T-helper 2 cell treated with Interferon-gamma antibody and Interleukin-4, amounts not matched to agents 100 ng/mL and 5 ng/mL, for 36 hours (primary cell): ENCODE data around the gene CABCOCO1. TPM values are rescaled to one million over a fixed set of nuclear protein-coding genes. Genes with fewer than 3 reads are reported as not detected.
"Not testable (repeated sequence)": the region's sequence is repeated elsewhere in the genome, so short reads cannot be mapped to it uniquely, and the experiment has no call there.

ENCODE experiments used
- intact Hi-C: fragments of 100-400 bp; cut with micrococcal nuclease; formaldehyde crosslinking; loops from one replicate; pipeline ENCODE4 v1.15.1; 2023
- total RNA-seq: library from RNA; stranded (reverse); gene quantifications from 2 replicates; pipeline ENCODE4 v1.2.3, GENCODE V29; 2022

The CABCOCO1 gene
- total RNA-seq, 1 donor from 2014 or later, result not detected

GRCh38 chr10:61712105-61712504 is 49.4 kb downstream of the CABCOCO1 start:
- intact Hi-C loops, result not testable (repeated sequence)

- intact Hi-C loops, result not testable (repeated sequence)
These were observed 56.7 kb downstream of the CABCOCO1 start for GRCh38 chr10:61719475-61719874.

- intact Hi-C loops, result no loop called here
These were observed 57.2 kb downstream of the CABCOCO1 start for GRCh38 chr10:61719906-61720305.

DNA sequence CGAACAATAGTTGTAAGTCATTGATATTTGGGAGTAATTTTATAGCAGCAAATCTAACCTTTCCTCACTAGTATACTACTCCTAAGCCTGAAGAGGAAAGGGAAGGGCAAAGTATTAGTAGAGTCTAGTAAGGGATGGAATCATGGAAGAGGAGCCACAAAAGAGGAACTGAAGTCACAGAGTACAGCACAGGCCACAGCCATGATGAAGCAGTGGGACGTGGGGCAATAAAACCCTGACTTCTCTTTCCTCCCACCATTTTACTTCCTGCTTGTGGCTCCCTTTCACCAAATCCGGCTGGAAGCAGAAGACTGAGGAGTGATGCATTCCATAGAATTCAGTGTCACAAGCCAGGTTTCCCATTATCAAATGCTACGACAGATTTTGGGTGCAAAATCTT is 58.7 kb downstream of the CABCOCO1 start:
- intact Hi-C loops, result no loop called here

DNA sequence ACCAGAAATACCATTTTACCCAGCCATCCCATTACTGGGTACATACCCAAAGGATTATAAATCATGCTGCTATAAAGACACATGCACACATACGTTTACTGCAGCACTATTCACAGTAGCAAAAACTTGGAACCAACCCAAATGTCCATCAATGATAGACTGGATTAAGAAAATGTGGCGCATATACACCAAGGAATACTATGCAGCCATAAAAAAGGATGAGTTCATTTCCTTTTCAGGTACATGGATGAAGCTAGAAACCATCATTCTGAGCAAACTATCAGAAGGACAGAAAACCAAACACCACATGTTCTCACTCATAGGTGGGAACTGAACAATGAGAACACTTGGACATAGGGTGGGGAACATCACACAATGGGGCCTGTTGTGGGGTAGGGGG is 62.5 kb downstream of the CABCOCO1 start:
- intact Hi-C loops, result not testable (repeated sequence)

GRCh38 chr10:61729596-61729995 is 66.9 kb downstream of the CABCOCO1 start:
- intact Hi-C loops, result no loop called here

DNA sequence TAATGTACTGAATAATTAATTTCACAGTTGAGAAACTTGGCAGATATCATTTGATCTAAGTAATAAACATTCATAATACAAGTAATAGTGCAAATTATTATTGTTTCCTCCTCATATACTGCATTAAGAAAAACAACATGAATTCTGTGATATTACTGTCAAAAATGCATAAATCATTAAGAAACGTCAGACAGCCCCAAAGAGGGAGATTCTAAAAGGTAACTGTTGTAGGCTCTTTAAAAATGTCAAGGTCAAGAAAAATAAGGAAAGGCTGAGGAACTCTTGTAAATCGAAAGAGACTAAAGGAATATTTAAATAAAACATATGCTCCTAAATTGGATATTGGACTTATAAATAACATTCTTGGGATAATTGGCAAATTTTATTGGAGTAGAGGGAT is 67.9 kb downstream of the CABCOCO1 start:
- intact Hi-C loops, result loop anchor here (5.0 to 10.0 kb wide), 2 partner anchors 107 to 916 kb away; no protein-coding TSS in a partner anchor

GRCh38 chr10:61731638-61732037 is 68.9 kb downstream of the CABCOCO1 start:
- intact Hi-C loops, result loop anchor here (5.0 to 10.0 kb wide), 2 partner anchors 106 to 917 kb away; no protein-coding TSS in a partner anchor

DNA sequence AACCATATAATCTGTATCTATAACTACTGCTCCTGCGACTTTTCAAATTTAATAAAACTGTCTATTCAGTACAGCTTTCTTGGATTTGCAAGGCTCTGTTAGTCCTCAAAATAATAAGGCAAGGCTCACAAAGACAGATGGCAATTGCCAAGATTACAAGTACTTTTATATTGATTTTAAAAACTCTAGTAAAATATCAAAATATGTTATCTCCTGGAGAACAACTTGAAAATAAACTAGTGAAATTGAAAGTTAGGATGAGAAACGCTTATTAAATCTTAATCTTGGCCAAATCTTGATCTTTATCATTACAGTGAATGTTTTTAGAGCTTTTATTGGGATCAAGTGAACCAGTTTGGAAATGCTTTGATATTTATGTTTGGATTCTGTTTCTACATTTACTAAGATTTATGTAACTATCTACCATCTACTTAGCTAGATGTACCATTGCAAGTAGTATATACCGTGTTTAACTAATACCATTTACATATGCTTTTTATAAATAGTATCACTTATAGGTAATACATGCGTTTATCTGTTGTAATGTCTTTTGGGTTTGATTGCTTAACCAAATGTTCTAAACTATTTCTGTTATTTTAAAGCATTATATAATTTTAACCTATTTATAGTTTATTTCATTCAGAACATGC is 70.0 kb downstream of the CABCOCO1 start:
- intact Hi-C loops, result loop anchor here (1.0 to 10.0 kb wide), 3 partner anchors 105 to 918 kb away; no protein-coding TSS in a partner anchor

DNA sequence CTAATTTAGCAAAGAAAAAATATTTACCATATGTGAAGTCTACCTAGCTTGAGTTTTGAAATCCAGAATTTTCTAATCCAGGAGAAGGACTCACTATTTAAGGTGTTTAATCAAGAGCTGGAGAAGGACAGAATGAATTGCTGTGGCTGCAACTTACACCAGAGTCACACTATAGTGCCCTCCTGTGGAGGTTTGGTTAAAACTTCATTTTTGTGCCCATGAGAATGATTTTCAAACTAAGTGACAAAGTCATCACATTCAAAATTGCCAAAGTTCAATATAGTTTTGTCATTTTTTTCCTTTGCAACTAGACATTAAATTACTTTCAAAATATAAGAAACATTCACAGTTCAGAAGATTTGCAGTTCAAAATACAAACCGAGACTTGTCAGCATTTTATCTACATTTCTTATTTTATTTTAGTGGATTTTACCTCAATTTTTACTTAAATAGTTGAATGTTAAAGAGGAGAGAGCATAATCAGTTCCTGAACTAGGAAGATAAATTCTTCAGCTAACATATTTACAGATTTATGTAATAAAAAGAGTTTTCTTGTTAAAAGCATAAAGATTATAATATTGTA is 70.7 kb downstream of the CABCOCO1 start:
- intact Hi-C loops, result loop anchor here (1.0 to 10.0 kb wide), 3 partner anchors 104 to 919 kb away; no protein-coding TSS in a partner anchor

DNA sequence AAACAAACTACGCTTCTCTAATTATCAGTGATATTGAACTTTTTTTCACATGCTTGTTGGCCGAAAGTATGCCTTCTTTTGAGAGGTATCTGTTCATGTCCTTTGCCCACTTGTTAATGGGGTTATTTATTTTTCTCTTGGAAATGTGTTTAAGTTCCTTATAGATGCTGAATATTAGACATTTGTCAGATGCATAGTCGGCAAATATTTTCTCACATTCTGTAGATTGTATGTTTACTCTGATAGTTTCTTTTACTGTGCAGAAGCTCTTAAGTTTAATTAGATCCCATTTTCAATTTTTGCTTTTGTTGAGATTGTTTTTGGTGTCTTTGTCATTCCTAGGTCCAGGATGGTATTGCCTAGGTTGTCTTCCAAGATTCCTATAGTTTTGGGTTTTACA is 73.2 kb downstream of the CABCOCO1 start:
- intact Hi-C loops, result loop anchor here (10.0 kb wide), 1 partner anchor 921 kb away; no protein-coding TSS in a partner anchor

- intact Hi-C loops, result loop anchor here (10.0 kb wide), 1 partner anchor 923 kb away; no protein-coding TSS in a partner anchor
These were observed 74.7 kb downstream of the CABCOCO1 start for GRCh38 chr10:61737455-61737854.

DNA sequence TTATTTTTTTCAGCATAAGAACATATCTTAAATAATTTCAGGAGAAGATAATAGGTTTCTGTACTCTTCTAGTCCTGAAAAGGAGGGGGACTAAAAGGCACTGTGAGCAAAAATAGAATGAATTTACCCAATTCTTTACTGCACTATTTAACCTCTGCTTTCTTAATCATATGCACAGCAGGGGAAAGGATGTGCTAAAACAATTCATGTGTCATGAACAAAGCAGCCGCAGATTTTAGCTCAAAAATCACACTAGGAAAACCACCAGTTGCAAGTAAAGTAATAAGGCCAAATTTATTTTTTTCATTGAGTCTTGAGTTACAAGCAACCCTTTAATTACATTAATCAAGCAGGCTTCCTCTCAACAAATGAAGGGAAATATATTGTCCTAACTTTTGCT is 80.1 kb downstream of the CABCOCO1 start:
- intact Hi-C loops, result no loop called here

GRCh38 chr10:61744469-61744868 is 81.7 kb downstream of the CABCOCO1 start:
- intact Hi-C loops, result no loop called here

DNA sequence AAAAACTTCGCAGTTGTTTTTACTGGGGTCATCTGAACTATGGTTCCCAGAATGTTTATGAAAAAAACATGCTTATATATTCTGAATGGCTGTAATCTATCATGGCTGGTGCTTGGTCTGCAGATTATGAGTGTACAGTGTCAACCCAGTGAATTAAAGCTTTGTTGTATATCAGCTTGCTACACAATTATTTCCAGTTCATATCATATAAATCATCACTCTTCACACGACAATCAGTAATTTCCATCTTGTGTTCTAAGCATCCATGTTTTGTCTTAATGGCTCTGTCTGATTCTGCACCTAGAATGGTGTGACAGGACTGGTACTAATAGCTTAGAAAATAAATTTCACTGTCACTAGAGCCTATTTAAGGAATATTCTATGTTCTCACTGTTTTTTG is 83.6 kb downstream of the CABCOCO1 start:
- intact Hi-C loops, result no loop called here

DNA sequence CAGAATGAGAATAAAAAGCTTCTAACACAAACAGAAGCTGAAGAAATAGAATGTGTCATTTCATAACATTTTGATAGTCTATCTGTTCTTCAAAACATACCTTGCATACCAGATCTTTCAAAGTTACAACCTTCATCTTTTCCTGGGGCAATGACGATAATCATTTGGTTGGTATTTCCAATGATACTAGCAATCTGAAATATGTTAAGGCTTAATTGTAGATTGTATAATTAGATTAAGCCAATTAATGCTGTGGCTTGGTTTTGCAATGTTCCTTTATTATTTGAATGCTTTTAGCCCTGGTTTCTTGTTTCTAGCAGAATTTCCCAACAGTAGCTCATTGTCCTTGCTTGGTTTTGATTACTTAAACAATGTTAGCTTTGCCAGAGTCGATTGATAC is 84.6 kb downstream of the CABCOCO1 start:
- intact Hi-C loops, result no loop called here

DNA sequence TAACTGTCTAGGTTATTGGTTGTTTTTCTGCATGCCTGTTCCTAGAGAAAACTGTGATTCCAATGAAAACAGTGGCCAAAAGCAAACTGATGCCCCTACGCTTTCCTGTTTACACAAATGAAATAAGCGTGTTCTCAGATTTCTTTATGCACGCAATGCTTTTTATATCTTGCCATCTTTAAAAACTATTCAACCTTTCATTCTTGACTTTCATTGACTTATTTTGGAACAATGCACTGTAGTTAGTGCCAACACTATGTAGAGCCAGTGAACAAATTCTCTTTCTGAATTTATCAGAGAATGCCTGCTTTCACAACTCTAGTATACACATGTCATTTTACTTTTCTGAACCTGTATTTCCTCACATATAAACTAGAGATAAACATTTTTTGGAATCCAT is 86.6 kb downstream of the CABCOCO1 start:
- intact Hi-C loops, result no loop called here

- intact Hi-C loops, result loop anchor here (1.0 to 5.0 kb wide), 10 partner anchors 10 to 1106 kb away; no protein-coding TSS in a partner anchor
These were observed 88.3 kb downstream of the CABCOCO1 start for GRCh38 chr10:61750943-61751471.

DNA sequence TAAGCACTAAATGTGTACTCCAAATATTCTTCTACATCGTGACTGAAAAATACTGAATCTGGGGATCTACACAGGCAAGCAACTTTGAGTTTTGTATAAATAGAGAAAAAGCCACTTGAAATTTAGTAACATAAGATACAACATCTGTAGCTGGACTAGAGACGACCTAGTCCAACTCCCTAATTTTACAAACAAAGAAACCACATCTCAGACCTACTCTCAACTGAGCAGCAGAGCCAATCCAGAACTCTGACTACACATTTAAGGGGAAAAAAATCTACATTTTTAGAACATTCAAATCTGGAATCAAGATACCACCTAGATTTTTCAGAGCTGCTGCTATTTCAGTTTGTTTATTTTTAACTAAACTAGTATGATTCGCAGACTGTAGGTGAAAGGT is 88.9 kb downstream of the CABCOCO1 start:
- intact Hi-C loops, result loop anchor here (1.0 to 5.0 kb wide), 10 partner anchors 10 to 1106 kb away; no protein-coding TSS in a partner anchor

DNA sequence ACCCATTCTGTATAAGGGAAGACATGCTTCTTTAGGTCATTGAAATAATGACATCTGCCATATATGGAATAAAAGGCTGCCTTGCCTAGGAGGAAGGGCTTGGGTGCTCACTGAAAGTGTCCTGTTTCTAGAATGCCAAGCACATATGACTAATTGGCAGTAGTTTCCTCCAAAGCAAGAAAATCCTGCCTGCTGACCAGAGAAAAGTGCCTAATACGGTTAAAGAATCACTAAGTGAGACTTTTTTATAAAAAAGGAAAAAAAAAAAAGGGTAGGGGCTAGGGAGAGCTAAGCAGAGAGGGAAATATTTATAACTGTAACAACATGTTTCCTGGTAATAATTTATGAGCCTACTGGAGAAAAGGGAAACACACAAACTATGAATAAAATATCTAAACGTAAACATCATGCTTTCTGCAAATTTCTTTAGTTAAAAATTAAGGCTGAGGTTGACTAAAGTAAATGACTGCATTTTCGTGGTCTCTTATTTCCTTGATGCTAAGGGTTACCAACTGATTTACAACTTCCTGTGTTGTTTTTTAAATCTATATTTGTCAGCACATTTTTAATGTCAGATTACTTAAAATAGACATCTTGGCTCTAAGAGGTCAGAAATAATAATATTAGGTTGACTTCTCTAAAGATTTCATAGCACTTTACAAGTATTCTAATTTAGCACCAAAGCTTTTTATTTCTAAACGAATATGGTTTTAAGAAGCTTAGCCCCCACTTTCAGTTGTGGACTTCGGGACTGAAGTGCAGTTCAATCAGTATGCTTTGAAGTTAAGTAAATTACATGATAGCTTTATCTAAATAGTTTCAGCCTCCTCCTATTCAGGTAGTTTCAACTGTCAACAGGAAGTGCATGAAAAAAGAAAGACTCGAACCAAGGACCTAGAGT is 89.6 kb downstream of the CABCOCO1 start:
- intact Hi-C loops, result loop anchor here (1.0 to 5.0 kb wide), 9 partner anchors 13 to 1105 kb away; no protein-coding TSS in a partner anchor

DNA sequence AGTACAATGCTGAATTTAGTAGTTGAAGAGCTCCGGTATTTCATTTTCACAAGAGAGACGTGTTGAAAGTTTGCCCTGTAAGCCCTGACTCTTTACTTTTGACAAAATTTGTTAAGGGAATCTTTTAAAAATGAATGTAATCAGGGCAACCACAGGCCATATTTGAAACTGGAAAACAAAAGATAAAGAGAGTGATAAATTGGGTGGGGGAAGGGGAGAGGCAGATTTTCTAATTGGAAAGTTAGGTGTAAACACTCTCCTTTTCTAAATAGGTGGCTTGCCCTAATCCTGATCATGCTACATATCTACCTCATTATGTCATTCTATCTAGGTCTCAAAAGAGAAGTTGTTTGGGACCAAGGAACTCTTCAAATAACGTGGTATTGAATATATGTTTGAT is 90.7 kb downstream of the CABCOCO1 start:
- intact Hi-C loops, result loop anchor here (2.0 to 5.0 kb wide), 8 partner anchors 34 to 1104 kb away; no protein-coding TSS in a partner anchor
